GM19238 (cell line): ENCODE measurements around the gene SLC44A4.
A peak's percentile ranks its signal among the peaks of the same experiment; 100 is the strongest.
"Not testable (repeated sequence)": the region's sequence is repeated elsewhere in the genome, so short reads cannot be mapped to it uniquely, and the experiment has no call there.

Experiments
- DNase-seq: peaks from one replicate; pipeline ENCODE4 v3.0.0; 2011; ENCODE audit warnings: low spot score; ENCODE audit not compliant: insufficient read length

Gene SLC44A4

DNA sequence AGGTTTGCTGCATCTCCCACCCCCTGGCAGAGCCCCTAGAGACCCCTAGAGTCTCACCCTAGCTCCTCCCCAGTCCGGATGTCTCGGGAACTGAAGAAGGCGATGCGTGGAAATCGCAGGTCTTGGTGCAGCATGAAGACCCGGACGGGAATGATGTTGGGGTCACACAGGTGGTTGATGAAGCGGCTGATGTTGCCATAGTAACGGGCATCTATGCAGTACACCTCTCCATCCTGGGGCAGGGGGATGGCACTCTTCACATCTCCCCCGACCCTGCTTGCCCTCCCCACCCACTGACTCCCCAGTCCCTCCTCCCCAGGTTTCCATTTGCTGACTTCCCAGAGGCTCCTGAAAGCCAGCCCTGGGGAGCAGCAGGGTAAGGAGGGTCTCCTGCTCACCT lies 1.8 kb upstream of the SLC44A4 start:
- DNase-seq, result no peak

DNA sequence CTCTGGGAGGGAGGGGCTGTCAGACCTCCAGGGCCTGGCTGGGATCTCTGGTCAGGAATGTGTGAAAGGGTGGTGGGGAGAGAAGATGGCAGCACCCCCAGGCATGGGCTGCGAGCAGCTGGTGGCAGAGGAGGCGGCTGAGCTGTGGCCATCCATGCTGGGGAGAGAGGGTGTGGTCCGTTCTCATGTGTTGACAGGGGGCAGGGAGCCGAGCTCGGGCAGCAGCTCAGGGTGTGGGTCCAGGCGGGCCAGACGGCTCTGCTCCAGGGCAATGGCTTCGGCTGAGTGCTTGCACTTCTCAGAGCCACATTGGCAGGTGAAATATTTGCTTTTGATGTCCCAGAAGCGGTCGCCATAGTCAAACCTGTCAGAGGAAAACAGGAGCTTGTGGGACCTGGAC lies 1.1 kb upstream of the SLC44A4 start:
- DNase-seq, result no peak

GRCh38 chr6:31879143-31879542 lies 346 bp upstream of the SLC44A4 start:
- no peak for DNase-seq

DNA sequence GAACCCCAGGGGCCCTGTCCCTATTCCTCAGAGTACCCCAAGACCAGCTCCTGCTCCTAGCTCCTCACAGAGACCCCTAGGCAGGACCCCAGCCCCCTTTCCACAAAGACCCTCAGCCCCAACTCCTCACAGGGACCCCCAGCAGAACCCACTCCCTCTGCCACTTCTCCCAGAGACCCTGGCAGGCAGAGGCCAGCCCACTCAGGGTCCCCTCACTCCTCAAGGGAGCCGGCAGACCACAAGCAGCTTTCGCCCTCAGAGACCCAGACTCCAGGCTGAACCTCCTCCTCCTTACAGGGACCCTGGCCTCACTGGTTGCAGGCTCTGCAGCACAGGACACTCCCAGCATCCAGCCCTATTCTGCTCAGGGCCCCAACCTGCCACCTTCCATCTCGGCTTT lies 575 bp downstream of the SLC44A4 start:
- no peak for DNase-seq

- DNase-seq, result no peak
Observed at GRCh38 chr6:31877651-31878161, 1.1 kb downstream of the SLC44A4 start.

DNA sequence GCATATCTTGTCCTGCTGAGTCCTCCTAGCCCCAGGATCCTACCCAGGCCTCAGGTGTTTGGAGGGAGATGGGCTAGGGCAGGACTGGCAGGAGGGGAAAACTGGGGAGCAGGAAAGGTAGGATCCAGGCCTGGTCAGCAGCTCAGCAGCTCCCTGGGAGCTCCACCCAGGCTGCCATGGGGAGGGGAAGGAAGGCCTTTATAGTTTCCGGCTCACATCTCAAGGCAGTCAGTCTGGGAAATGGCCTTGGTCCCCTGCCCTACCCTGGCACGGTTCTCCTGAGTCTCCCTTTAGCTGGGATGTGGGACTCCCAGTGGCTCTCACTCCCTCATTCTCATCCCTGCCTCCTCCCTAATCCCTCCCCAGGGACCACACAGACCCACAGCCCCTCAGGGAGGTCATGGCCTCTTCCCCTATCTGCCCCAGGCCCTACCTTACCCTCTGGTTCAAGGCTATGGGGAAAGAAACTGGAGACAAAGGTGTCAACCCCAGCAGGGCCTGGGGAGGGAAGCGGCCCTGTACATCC lies 1.6 kb downstream of the SLC44A4 start:
- DNase-seq, result no peak

DNA sequence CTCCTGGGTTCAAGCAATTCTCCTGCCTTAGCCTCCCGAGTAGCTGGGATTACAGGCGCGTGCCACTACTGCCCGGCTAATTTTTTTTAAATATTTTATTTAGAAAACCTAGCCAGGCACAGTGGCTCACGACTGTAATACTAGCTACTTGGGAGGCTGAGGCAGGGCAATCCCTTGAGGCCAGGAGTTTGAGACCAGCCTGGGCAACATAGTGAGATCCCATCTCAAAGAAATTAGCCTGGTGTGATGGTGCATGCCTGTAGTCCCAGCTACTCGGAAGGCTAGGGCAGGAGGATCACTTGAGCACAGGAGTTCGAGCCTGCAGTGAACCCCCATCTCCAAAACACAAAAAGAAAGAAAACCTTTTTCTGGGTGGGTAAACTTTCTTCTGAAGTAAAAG lies 2.4 kb downstream of the SLC44A4 start:
- no peak for DNase-seq

- DNase-seq, result no peak
Observed at GRCh38 chr6:31875877-31876276, 2.9 kb downstream of the SLC44A4 start.

- DNase-seq, result no peak
Observed at GRCh38 chr6:31874836-31875572, 3.8 kb downstream of the SLC44A4 start.

DNA sequence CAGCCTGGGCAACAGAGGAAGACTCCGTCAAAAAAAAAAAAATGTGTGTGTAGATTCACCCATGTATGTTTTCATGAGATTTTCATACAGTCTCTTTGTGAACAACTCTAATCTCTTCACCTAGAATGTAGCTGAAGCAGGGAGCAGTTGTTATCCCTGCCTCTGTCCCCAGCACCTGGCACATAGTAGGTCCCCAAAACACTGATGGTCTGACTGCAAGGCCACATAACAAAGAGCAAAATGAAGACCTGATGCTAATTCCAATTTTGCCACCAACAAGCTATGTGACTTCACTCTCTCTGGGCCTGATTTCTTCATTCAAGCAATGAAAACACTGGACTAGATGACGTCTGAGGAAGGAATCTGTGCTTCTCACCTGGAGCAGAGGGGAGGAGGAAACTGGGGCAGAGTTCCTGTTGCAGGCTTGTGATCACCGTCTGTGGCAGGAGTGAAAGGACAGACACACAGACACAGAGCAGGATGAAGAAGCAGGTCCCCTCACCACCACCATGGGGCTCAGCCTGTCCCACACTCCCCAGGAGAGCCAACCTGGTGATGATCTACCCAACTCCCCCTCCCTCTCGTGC lies 4.6 kb downstream of the SLC44A4 start:
- no peak for DNase-seq

- DNase-seq, result no peak
Observed at GRCh38 chr6:31871046-31871659, 7.6 kb downstream of the SLC44A4 start.

- no peak for DNase-seq
Observed at GRCh38 chr6:31870385-31870921, 8.3 kb downstream of the SLC44A4 start.

- DNase-seq, result no peak
Observed at GRCh38 chr6:31869343-31869742, 9.5 kb downstream of the SLC44A4 start.

- not testable (repeated sequence) for DNase-seq
Observed at GRCh38 chr6:31868658-31868971, 10.2 kb downstream of the SLC44A4 start.

GRCh38 chr6:31865205-31866118 lies 13.3 kb downstream of the SLC44A4 start:
- no peak for DNase-seq

DNA sequence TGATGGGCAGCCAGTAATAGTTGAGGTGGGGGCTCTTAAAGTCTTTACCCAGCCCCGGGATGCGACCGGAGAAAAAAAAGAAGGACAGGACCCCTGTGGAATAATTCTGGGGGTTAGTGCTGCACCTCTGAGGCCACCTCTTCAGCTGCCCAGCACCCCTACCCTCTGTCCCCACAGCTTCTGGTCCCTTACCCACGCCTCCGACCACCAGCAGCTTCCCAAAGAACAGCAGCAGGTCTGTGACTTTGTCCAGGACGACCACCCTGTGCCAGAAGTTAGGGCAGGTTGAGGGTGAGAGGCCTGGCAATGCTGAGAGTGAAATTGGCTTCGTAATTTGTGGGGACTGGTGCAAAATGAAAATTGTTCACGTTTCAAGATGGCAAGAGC lies 14.0 kb downstream of the SLC44A4 start:
- no peak for DNase-seq

DNA sequence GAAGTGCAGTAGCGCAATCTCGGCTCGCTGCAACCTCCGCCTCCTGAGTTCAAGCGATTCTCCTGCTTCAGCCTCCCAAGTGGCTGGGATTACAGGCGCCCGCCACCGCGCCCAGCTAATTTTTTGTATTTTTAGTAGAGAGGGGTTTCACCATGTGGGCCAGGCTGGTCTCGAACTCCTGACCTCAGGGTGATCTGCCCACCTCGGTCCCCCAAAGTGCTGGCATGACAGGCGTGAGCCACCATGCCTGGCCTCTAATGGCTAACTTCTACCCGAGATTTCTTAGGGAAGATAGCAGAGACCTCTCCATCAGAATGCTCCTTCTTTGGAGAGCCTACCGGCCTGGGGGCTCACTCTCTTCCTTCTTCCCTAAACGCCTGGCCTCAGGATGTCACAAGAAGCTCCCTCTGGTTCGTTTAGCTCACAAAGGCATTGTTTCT lies 14.7 kb downstream of the SLC44A4 start:
- DNase-seq, result not testable (repeated sequence)

DNA sequence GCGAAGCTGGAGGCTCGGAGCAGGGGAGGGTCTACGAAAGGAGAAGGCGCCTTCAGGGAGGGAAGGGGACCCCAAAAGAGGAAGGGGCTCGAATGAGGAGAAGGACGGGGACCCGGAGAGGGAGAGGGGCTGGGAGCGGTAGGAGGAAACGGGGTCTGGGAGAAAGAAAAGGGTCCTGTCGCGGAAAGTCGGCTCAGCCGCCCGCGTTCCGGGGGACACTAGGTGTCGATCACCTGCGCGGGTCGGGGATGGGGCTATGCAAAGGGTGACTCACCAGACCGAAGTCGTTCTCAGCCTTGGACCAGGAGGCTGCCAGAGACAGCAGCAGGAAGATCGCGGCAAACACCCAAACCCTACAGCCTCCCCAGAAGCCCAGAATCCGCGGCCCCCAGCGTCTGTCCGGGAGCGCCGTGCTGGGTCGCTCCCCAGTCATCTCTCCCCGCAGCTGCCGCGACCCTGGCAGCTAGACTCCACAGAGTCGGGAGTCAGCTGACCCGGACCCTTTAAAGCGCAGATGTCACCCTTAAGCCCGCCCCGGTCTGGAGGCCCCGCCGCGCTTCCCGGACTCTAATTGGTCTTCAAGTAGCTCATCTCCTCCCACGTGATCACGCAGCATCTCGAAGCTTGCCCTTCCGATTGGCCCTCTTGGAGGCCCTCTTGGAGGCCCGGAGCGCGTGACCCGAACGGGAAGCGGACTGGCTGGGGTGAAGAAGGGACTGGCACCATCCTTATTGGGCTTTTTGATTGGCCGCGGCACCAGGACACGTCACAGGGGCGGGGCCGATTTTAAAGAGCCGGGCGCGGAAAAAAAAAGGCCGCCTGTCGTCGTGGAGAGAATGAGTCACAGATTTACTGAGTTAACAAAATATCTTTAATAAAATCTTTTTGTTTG lies 16.2 kb downstream of the SLC44A4 start, which contains the start of gene NEU1:
Gene NEU1 (minus strand): TSS at position 478 of the 892 bp plus-strand sequence. CDS start 45 bp downstream, at position 433.
- DNase-seq, result peak; percentile 99

DNA sequence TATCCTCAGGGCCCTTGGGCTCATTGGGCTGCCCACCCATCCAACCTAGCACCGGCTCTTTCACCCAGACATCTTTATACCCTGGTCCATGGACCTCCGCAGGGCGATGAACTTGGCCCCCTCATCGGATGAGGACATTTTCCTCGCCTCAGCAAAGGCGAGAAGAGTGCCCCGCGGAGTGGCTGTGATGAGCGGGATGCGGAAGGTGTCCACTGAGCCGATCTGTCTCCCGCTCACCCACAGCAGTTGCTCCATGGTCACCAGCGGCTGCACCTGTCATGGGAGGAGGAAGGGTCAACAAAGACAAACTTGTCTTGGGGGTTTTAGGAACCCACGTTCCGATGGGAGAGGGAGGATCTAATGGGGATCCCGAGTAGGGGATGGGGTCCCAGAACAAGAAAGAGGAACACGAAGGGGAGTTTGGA lies 16.9 kb downstream of the SLC44A4 start:
- DNase-seq, result no peak

- no peak for DNase-seq
Observed at GRCh38 chr6:31861150-31861549, 17.6 kb downstream of the SLC44A4 start.
